RWPE2 (cell line): ENCODE measurements around the gene DSEL.

Experiments used
- ATAC-seq: fragments of 200-7000 bp; cut with Tn5 transposase; 3 replicates; pipeline ENCODE4 v1.9.1; 2021; ENCODE audit warnings: low read depth
- DNase-seq: peaks from one replicate; pipeline ENCODE4 v3.0.0-alpha.2; 2020; ENCODE audit warnings: low spot score
- H3K27ac ChIP-seq: fragments of 450-650 bp; 2 replicates; pipeline ENCODE4 v1.5.1; 2017; ENCODE audit warnings: mild to moderate bottlenecking; ENCODE audit not compliant: poor library complexity, severe bottlenecking
- H3K27me3 ChIP-seq: fragments of 250-450 bp; sonication (Bioruptor Pico); 2 replicates; pipeline ENCODE4 v1.5.1; 2021; ENCODE audit warnings: mild to moderate bottlenecking, moderate library complexity; ENCODE audit not compliant: insufficient read depth, poor library complexity, severe bottlenecking
- H3K36me3 ChIP-seq: fragments of 250-450 bp; sonication (Bioruptor Pico); 2 replicates; pipeline ENCODE4 v1.5.1; 2020; ENCODE audit warnings: low read depth, mild to moderate bottlenecking, moderate library complexity
- H3K4me1 ChIP-seq: fragments of 250-450 bp; sonication (Bioruptor Pico); 2 replicates; pipeline ENCODE4 v1.5.1; 2021; ENCODE audit warnings: mild to moderate bottlenecking, moderate library complexity; ENCODE audit not compliant: insufficient read depth, poor library complexity, severe bottlenecking
- H3K4me3 ChIP-seq: fragments of 250-450 bp; sonication (Bioruptor Pico); 2 replicates; pipeline ENCODE4 v1.5.1; 2021; ENCODE audit warnings: mild to moderate bottlenecking, moderate library complexity; ENCODE audit not compliant: severe bottlenecking
- H3K9me3 ChIP-seq: fragments of 250-450 bp; sonication (Bioruptor Pico); 2 replicates; pipeline ENCODE4 v1.5.1; 2021; ENCODE audit warnings: mild to moderate bottlenecking, moderate library complexity; ENCODE audit not compliant: severe bottlenecking
- TF ChIP-seq, protein P1 (sequence below): fragments of 450-650 bp; IDR thresholded peaks from one replicate; pipeline ENCODE4 v1.5.1; 2017; ENCODE audit warnings: mild to moderate bottlenecking, moderate library complexity; ENCODE audit not compliant: poor library complexity, severe bottlenecking

The DSEL gene

GRCh38 chr18:67464499-67464898 is 52.0 kb downstream of the DSEL start:
- no peaks in the 10 kb centered on the region for H3K4me1 ChIP-seq
- DNase-seq (no peak), ATAC-seq (no peak)
- TF ChIP-seq, protein P1, sequence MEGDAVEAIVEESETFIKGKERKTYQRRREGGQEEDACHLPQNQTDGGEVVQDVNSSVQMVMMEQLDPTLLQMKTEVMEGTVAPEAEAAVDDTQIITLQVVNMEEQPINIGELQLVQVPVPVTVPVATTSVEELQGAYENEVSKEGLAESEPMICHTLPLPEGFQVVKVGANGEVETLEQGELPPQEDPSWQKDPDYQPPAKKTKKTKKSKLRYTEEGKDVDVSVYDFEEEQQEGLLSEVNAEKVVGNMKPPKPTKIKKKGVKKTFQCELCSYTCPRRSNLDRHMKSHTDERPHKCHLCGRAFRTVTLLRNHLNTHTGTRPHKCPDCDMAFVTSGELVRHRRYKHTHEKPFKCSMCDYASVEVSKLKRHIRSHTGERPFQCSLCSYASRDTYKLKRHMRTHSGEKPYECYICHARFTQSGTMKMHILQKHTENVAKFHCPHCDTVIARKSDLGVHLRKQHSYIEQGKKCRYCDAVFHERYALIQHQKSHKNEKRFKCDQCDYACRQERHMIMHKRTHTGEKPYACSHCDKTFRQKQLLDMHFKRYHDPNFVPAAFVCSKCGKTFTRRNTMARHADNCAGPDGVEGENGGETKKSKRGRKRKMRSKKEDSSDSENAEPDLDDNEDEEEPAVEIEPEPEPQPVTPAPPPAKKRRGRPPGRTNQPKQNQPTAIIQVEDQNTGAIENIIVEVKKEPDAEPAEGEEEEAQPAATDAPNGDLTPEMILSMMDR: no peak
- H3K27ac ChIP-seq: no peak overlapping the region
- no peaks in the 10 kb centered on the region for H3K27me3 ChIP-seq
- H3K36me3 ChIP-seq: no peaks in the 10 kb centered on the region
- no peaks in the 10 kb centered on the region for H3K9me3 ChIP-seq
- H3K4me3 ChIP-seq: no peak overlapping the region

DNA sequence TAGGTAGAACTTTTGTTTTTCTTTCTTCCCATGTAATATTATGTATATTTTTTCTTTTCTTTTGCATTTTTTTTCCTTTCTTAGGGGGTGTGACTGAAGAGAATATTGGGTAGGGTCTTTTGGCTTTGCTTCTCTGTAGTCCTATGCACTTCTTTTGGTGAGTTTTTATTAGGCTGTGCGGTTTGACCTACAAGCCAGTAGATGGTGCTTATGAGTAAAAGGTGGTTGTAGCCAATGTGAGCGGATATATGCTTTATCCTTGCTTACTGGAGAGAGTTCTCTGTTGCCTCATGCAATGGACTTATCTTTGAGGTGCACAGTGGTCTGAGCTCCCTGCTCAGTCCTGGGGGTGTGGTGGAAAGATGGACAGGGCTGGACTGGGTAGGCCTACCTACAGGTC is 52.7 kb downstream of the DSEL start:
- no peak for DNase-seq
- TF ChIP-seq, protein P1: peak; percentile 9
- H3K4me3 ChIP-seq: no peak overlapping the region
- H3K36me3 ChIP-seq: no peaks in the 10 kb centered on the region
- no peaks in the 10 kb centered on the region for H3K9me3 ChIP-seq
- no peaks in the 10 kb centered on the region for H3K4me1 ChIP-seq
- H3K27me3 ChIP-seq: no peaks in the 10 kb centered on the region
- no peak overlapping the region for H3K27ac ChIP-seq
- no peak for ATAC-seq

GRCh38 chr18:67456711-67457110 is 59.8 kb downstream of the DSEL start:
- H3K36me3 ChIP-seq: no peaks in the 10 kb centered on the region
- ATAC-seq (no peak), DNase-seq (no peak)
- TF ChIP-seq, protein P1: no peak
- H3K4me1 ChIP-seq: no peaks in the 10 kb centered on the region
- no peaks in the 10 kb centered on the region for H3K9me3 ChIP-seq
- H3K27me3 ChIP-seq: no peaks in the 10 kb centered on the region
- no peak overlapping the region for H3K27ac ChIP-seq
- H3K4me3 ChIP-seq: no peak overlapping the region
